G401.6 (cell line): ENCODE measurements around the gene RET.
"Not testable (repeated sequence)": the region's sequence is repeated elsewhere in the genome, so short reads cannot be mapped to it uniquely, and the experiment has no call there.

Experiments
- FAIRE-seq: peaks from 2 replicates; lab custom pipeline; 2012; peaks lifted over from hg19 to GRCh38; lab: Jason Lieb, UNC

Gene RET

GRCh38 chr10:43136995-43137716, 60.3 kb downstream of the RET start:
- FAIRE-seq, result no peak

- FAIRE-seq, result no peak
Measured at GRCh38 chr10:43137717-43138020, 60.8 kb downstream of the RET start.

GRCh38 chr10:43138021-43138756, 61.3 kb downstream of the RET start, which contains the start of gene CSGALNACT2:
CSGALNACT2 (plus strand) TSS chr10:43138445; CDS start chr10:43155150, 16,705 bp downstream.
- no peak for FAIRE-seq

- no peak for FAIRE-seq
Measured at GRCh38 chr10:43138757-43139241, 61.9 kb downstream of the RET start.

GRCh38 chr10:43141421-43141820, 64.6 kb downstream of the RET start:
- FAIRE-seq, result no peak

- FAIRE-seq, result no peak
Measured at GRCh38 chr10:43145311-43145710, 68.4 kb downstream of the RET start.

- not testable (repeated sequence) for FAIRE-seq
Measured at GRCh38 chr10:43145936-43146335, 69.1 kb downstream of the RET start.

GRCh38 chr10:43151371-43151770, 74.5 kb downstream of the RET start:
- FAIRE-seq, result no peak

- no peak for FAIRE-seq
Measured at GRCh38 chr10:43153901-43154300, 77.0 kb downstream of the RET start.

GRCh38 chr10:43155221-43155620, 78.4 kb downstream of the RET start:
- FAIRE-seq, result no peak

GRCh38 chr10:43155741-43156140, 78.9 kb downstream of the RET start:
- no peak for FAIRE-seq

GRCh38 chr10:43156590-43157341, 79.9 kb downstream of the RET start:
- FAIRE-seq, result no peak

GRCh38 chr10:43158636-43159035, 81.8 kb downstream of the RET start:
- FAIRE-seq, result no peak

- no peak for FAIRE-seq
Measured at GRCh38 chr10:43160046-43160920, 83.4 kb downstream of the RET start.

GRCh38 chr10:43160921-43161255, 84.0 kb downstream of the RET start:
- FAIRE-seq, result no peak

GRCh38 chr10:43162604-43163003, 85.7 kb downstream of the RET start:
- no peak for FAIRE-seq

- no peak for FAIRE-seq
Measured at GRCh38 chr10:43166207-43166879, 89.5 kb downstream of the RET start.

- peak; percentile 15 for FAIRE-seq
Measured at GRCh38 chr10:43166880-43167497, 90.1 kb downstream of the RET start.

- FAIRE-seq, result no peak
Measured at GRCh38 chr10:43167498-43167889, 90.6 kb downstream of the RET start.

- peak; percentile 85 for FAIRE-seq
Measured at GRCh38 chr10:43170491-43170890, 93.6 kb downstream of the RET start.

- FAIRE-seq, result no peak
Measured at GRCh38 chr10:43172645-43173044, 95.8 kb downstream of the RET start.
